Measurements from ENCODE around the gene EIF4G3.
"Not testable (repeated sequence)": the region's sequence is repeated elsewhere in the genome, so short reads cannot be mapped to it uniquely, and the experiment has no call there.

Gene EIF4G3

GRCh38 chr1:20829531-20829930, 347.2 kb downstream of the EIF4G3 start:
- H3K27ac ChIP-seq (ENCODE audit: low read depth, low read length) = no peak overlapping the region
- H3K9ac ChIP-seq (ENCODE audit: low read depth, low read length) = no peak overlapping the region
- no peaks in the 10 kb centered on the region for H3K27me3 ChIP-seq (ENCODE audit: control insufficient read depth, insufficient read depth, low read length)
- no peaks in the 10 kb centered on the region for H3K9me3 ChIP-seq (ENCODE audit: control insufficient read depth, insufficient read depth, low read length)
- no peak overlapping the region for H3K4me3 ChIP-seq (ENCODE audit: low read depth, low read length)
- H3K36me3 ChIP-seq (ENCODE audit: control insufficient read depth, insufficient read depth, low read length) = peaks cover 35% of the 10 kb centered on the region
- H3K4me1 ChIP-seq (ENCODE audit: control insufficient read depth, insufficient read depth, low read length) = no peaks in the 10 kb centered on the region

- no peak overlapping the region for H3K9ac ChIP-seq (ENCODE audit: low read depth, low read length)
- H3K36me3 ChIP-seq (ENCODE audit: control insufficient read depth, insufficient read depth, low read length) = peaks cover 54% of the 10 kb centered on the region
- H3K4me1 ChIP-seq (ENCODE audit: control insufficient read depth, insufficient read depth, low read length) = no peaks in the 10 kb centered on the region
These were observed 352.9 kb downstream of the EIF4G3 start for GRCh38 chr1:20823845-20824244.

GRCh38 chr1:20821466-20821865, 355.2 kb downstream of the EIF4G3 start:
- no peak overlapping the region for H3K4me3 ChIP-seq (ENCODE audit: low read depth, low read length)
- no peak overlapping the region for H3K9ac ChIP-seq (ENCODE audit: low read depth, low read length)
- H3K4me1 ChIP-seq (ENCODE audit: control insufficient read depth, insufficient read depth, low read length) = no peaks in the 10 kb centered on the region
- no peak overlapping the region for H3K27ac ChIP-seq (ENCODE audit: low read depth, low read length)
- H3K9me3 ChIP-seq (ENCODE audit: control insufficient read depth, insufficient read depth, low read length) = no peaks in the 10 kb centered on the region
- no peaks in the 10 kb centered on the region for H3K27me3 ChIP-seq (ENCODE audit: control insufficient read depth, insufficient read depth, low read length)
- H3K36me3 ChIP-seq (ENCODE audit: control insufficient read depth, insufficient read depth, low read length) = peaks cover 54% of the 10 kb centered on the region

More at GRCh38 chr1:20823845-20824244, 352.9 kb downstream of the EIF4G3 start:
- H3K27me3 ChIP-seq (ENCODE audit: control insufficient read depth, insufficient read depth, low read length) = no peaks in the 10 kb centered on the region
- no peak overlapping the region for H3K27ac ChIP-seq (ENCODE audit: low read depth, low read length)
- H3K4me3 ChIP-seq (ENCODE audit: low read depth, low read length) = no peak overlapping the region
- no peaks in the 10 kb centered on the region for H3K9me3 ChIP-seq (ENCODE audit: control insufficient read depth, insufficient read depth, low read length)

GRCh38 chr1:20819818-20820217, 356.9 kb downstream of the EIF4G3 start:
- no peaks in the 10 kb centered on the region for H3K9me3 ChIP-seq (ENCODE audit: control insufficient read depth, insufficient read depth, low read length)
- H3K9ac ChIP-seq (ENCODE audit: low read depth, low read length) = no peak overlapping the region
- H3K36me3 ChIP-seq (ENCODE audit: control insufficient read depth, insufficient read depth, low read length) = peaks cover 42% of the 10 kb centered on the region
- no peak overlapping the region for H3K27ac ChIP-seq (ENCODE audit: low read depth, low read length)
- no peak overlapping the region for H3K4me3 ChIP-seq (ENCODE audit: low read depth, low read length)
- H3K27me3 ChIP-seq (ENCODE audit: control insufficient read depth, insufficient read depth, low read length) = no peaks in the 10 kb centered on the region
- H3K4me1 ChIP-seq (ENCODE audit: control insufficient read depth, insufficient read depth, low read length) = no peaks in the 10 kb centered on the region

- Histone ChIP-seq H3K36me3 (ENCODE audit: control insufficient read depth, insufficient read depth, low read length) (peaks cover 36% of the 10 kb centered on the region), H3K27ac (ENCODE audit: low read depth, low read length) (no peak overlapping the region), H3K9ac (ENCODE audit: low read depth, low read length) (no peak overlapping the region), H3K4me1 (ENCODE audit: control insufficient read depth, insufficient read depth, low read length) (no peaks in the 10 kb centered on the region), H3K9me3 (ENCODE audit: control insufficient read depth, insufficient read depth, low read length) (no peaks in the 10 kb centered on the region), H3K4me3 (ENCODE audit: low read depth, low read length) (no peak overlapping the region), H3K27me3 (ENCODE audit: control insufficient read depth, insufficient read depth, low read length) (no peaks in the 10 kb centered on the region)
These were observed 362.2 kb downstream of the EIF4G3 start for GRCh38 chr1:20814534-20814871.

- no peaks in the 10 kb centered on the region for H3K4me1 ChIP-seq (ENCODE audit: control insufficient read depth, insufficient read depth, low read length)
- H3K4me3 ChIP-seq (ENCODE audit: low read depth, low read length) = no peak overlapping the region
- H3K27ac ChIP-seq (ENCODE audit: low read depth, low read length) = no peak overlapping the region
- no peak overlapping the region for H3K9ac ChIP-seq (ENCODE audit: low read depth, low read length)
- H3K9me3 ChIP-seq (ENCODE audit: control insufficient read depth, insufficient read depth, low read length) = no peaks in the 10 kb centered on the region
- no peaks in the 10 kb centered on the region for H3K27me3 ChIP-seq (ENCODE audit: control insufficient read depth, insufficient read depth, low read length)
- peaks cover 32% of the 10 kb centered on the region for H3K36me3 ChIP-seq (ENCODE audit: control insufficient read depth, insufficient read depth, low read length)
These were observed 364.8 kb downstream of the EIF4G3 start for GRCh38 chr1:20811916-20812315.

- no peaks in the 10 kb centered on the region for H3K9me3 ChIP-seq (ENCODE audit: control insufficient read depth, insufficient read depth, low read length)
- H3K27me3 ChIP-seq (ENCODE audit: control insufficient read depth, insufficient read depth, low read length) = no peaks in the 10 kb centered on the region
- no peak overlapping the region for H3K27ac ChIP-seq (ENCODE audit: low read depth, low read length)
- no peak overlapping the region for H3K4me3 ChIP-seq (ENCODE audit: low read depth, low read length)
- peaks cover 1% of the 10 kb centered on the region for H3K4me1 ChIP-seq (ENCODE audit: control insufficient read depth, insufficient read depth, low read length)
- no peaks in the 10 kb centered on the region for H3K36me3 ChIP-seq (ENCODE audit: control insufficient read depth, insufficient read depth, low read length)
- no peak overlapping the region for H3K9ac ChIP-seq (ENCODE audit: low read depth, low read length)
These were observed 383.5 kb downstream of the EIF4G3 start for GRCh38 chr1:20793236-20793635.

GRCh38 chr1:20792196-20792595, 384.5 kb downstream of the EIF4G3 start:
- H3K4me3 ChIP-seq (ENCODE audit: low read depth, low read length) = no peak overlapping the region
- no peaks in the 10 kb centered on the region for H3K36me3 ChIP-seq (ENCODE audit: control insufficient read depth, insufficient read depth, low read length)
- no peak overlapping the region for H3K9ac ChIP-seq (ENCODE audit: low read depth, low read length)
- no peaks in the 10 kb centered on the region for H3K27me3 ChIP-seq (ENCODE audit: control insufficient read depth, insufficient read depth, low read length)
- H3K27ac ChIP-seq (ENCODE audit: low read depth, low read length) = no peak overlapping the region
- peaks cover 6% of the 10 kb centered on the region for H3K4me1 ChIP-seq (ENCODE audit: control insufficient read depth, insufficient read depth, low read length)
- no peaks in the 10 kb centered on the region for H3K9me3 ChIP-seq (ENCODE audit: control insufficient read depth, insufficient read depth, low read length)

GRCh38 chr1:20790785-20791184, 385.9 kb downstream of the EIF4G3 start:
- H3K9me3 ChIP-seq (ENCODE audit: control insufficient read depth, insufficient read depth, low read length) = no peaks in the 10 kb centered on the region
- H3K27me3 ChIP-seq (ENCODE audit: control insufficient read depth, insufficient read depth, low read length) = no peaks in the 10 kb centered on the region
- no peaks in the 10 kb centered on the region for H3K36me3 ChIP-seq (ENCODE audit: control insufficient read depth, insufficient read depth, low read length)
- peaks cover 6% of the 10 kb centered on the region for H3K4me1 ChIP-seq (ENCODE audit: control insufficient read depth, insufficient read depth, low read length)
- no peak overlapping the region for H3K9ac ChIP-seq (ENCODE audit: low read depth, low read length)
- no peak overlapping the region for H3K27ac ChIP-seq (ENCODE audit: low read depth, low read length)
- H3K4me3 ChIP-seq (ENCODE audit: low read depth, low read length) = no peak overlapping the region

- H3K9me3 ChIP-seq (ENCODE audit: control insufficient read depth, insufficient read depth, low read length); H3K4me3 ChIP-seq (ENCODE audit: low read depth, low read length); H3K27ac ChIP-seq (ENCODE audit: low read depth, low read length); H3K9ac ChIP-seq (ENCODE audit: low read depth, low read length); H3K4me1 ChIP-seq (ENCODE audit: control insufficient read depth, insufficient read depth, low read length); H3K27me3 ChIP-seq (ENCODE audit: control insufficient read depth, insufficient read depth, low read length); H3K36me3 ChIP-seq (ENCODE audit: control insufficient read depth, insufficient read depth, low read length): not testable (repeated sequence)
These were observed 387.1 kb downstream of the EIF4G3 start for GRCh38 chr1:20789598-20789997.

GRCh38 chr1:20787840-20788795, 388.6 kb downstream of the EIF4G3 start:
- H3K27ac ChIP-seq (ENCODE audit: low read depth, low read length) = peak overlapping the region; percentile 98
- no peaks in the 10 kb centered on the region for H3K36me3 ChIP-seq (ENCODE audit: control insufficient read depth, insufficient read depth, low read length)
- peak overlapping the region; percentile 72 for H3K9ac ChIP-seq (ENCODE audit: low read depth, low read length)
- H3K27me3 ChIP-seq (ENCODE audit: control insufficient read depth, insufficient read depth, low read length) = no peaks in the 10 kb centered on the region
- no peaks in the 10 kb centered on the region for H3K9me3 ChIP-seq (ENCODE audit: control insufficient read depth, insufficient read depth, low read length)
- peak overlapping the region; percentile 98 for H3K4me3 ChIP-seq (ENCODE audit: low read depth, low read length)
- H3K4me1 ChIP-seq (ENCODE audit: control insufficient read depth, insufficient read depth, low read length) = peaks cover 6% of the 10 kb centered on the region

All from HUES48 (cell line).